Muscle layer of colon (tissue), 2 donors: ENCODE measurements around the gene ACSF2.

ENCODE experiments used
- H3K27ac ChIP-seq: one replicate; pipeline ENCODE4 v1.7.0; 2013; ENCODE audit warnings: low read depth, mild to moderate bottlenecking, low read length, moderate library complexity
- H3K27me3 ChIP-seq, 2 donors: one replicate each; pipeline ENCODE4 v1.7.0; 2013; ENCODE audit warnings: low read length in 2 of 2, mild to moderate bottlenecking in 2 of 2; ENCODE audit not compliant: insufficient read depth in 2 of 2, control insufficient read depth in 1 of 2
- H3K36me3 ChIP-seq: one replicate; pipeline ENCODE4 v1.7.0; 2013; ENCODE audit warnings: mild to moderate bottlenecking, low read length; ENCODE audit not compliant: insufficient read depth
- H3K4me1 ChIP-seq: one replicate; pipeline ENCODE4 v1.7.0; 2013; ENCODE audit warnings: mild to moderate bottlenecking, low read length; ENCODE audit not compliant: insufficient read depth
- H3K4me3 ChIP-seq, 2 donors: one replicate each; pipeline ENCODE4 v1.7.0; 2013; ENCODE audit warnings: low read length in 2 of 2, low read depth in 1 of 2, mild to moderate bottlenecking in 1 of 2, moderate library complexity in 1 of 2
- H3K9ac ChIP-seq: one replicate; pipeline ENCODE4 v1.7.0; 2013; ENCODE audit warnings: low read length
- H3K9me3 ChIP-seq: one replicate; pipeline ENCODE4 v1.7.0; 2013; ENCODE audit warnings: mild to moderate bottlenecking, low read length
- donor health status: abdominal sarcoma.
- donor health status: Adenocarcinoma of cecum.

Gene ACSF2, protein sequence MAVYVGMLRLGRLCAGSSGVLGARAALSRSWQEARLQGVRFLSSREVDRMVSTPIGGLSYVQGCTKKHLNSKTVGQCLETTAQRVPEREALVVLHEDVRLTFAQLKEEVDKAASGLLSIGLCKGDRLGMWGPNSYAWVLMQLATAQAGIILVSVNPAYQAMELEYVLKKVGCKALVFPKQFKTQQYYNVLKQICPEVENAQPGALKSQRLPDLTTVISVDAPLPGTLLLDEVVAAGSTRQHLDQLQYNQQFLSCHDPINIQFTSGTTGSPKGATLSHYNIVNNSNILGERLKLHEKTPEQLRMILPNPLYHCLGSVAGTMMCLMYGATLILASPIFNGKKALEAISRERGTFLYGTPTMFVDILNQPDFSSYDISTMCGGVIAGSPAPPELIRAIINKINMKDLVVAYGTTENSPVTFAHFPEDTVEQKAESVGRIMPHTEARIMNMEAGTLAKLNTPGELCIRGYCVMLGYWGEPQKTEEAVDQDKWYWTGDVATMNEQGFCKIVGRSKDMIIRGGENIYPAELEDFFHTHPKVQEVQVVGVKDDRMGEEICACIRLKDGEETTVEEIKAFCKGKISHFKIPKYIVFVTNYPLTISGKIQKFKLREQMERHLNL

DNA sequence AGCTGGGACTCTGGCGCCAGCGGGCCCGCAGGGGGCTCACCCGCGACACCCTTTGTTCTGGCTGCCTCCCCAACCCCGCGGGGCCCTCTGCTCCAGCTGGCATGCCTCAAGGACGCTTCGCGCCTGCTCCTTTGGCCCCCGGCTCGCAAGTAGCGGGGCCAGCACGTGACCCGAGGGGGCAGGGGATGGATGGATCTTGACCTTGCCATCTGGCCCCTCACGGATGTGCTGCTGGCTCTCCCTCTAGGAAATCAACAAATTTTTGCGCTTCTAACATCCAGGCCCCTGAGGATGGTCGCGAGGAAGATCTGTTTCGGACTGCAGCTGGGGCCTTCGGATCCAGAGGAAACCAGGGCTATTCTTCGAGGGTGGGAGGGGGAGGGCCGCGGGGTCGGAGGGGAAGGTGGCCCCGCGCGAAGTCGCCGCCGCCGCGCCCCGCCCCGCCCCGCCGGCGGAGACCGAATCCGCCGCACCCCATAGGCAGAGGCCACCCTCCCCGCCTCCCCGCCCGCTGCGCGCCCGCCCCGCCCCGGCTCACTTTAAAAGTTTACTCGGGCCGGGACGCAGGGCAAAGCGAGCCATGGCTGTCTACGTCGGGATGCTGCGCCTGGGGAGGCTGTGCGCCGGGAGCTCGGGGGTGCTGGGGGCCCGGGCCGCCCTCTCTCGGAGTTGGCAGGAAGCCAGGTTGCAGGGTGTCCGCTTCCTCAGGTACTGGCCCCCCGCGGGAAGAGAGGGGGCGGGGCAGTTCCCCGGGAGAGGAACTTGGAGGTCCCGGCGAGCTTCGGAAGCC is at the start of gene ACSF2:
Gene ACSF2 (plus strand): TSS at position 537 of the 790 bp plus-strand sequence. CDS start 44 bp downstream, at position 581.
- H3K27ac ChIP-seq = peak within 1 kb of the TSS; percentile 73
- peaks cover 27% of the 10 kb centered on the region for H3K4me1 ChIP-seq

DNA sequence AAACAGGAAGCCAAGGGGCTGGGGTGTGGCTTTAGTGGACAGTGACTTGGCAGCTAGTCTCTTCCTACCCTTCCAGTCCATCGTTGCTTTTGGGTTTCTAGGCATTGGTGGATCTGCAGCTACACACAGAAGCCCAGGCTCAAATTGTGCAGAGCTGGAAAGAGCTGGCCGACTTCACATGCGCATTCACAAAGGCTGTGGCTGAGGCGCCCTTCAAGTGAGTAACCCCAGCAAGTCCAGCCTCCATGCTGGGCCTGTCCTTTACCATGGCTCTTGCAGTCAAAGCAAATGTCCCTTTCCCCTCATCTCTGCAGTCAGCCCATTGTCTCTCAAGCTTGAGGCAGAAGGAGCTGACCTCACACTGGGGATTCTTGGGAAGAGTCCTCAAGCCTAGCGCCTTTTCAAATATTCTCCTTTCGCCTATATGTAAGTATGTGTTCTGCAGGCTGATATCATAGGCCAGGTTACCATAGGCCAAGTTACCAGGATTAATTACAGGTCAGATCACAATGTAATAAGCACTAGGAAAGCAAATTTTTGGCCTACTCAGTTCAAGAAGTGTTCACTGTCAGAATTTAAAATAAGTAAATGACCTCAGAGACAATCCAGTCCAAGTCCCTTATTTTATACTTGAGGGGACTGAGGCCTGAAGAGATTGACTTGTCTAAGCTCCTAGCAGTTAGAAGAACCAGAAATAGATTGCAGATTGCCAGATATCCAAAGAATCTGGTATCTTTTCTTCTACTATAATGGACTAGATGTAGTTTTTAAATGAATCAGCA is 46.5 kb upstream of the ACSF2 start:
- H3K36me3 ChIP-seq = peaks cover 37% of the 10 kb centered on the region

More for the DNA sequence above, at the start of gene ACSF2:
- Histone ChIP-seq H3K9ac (no peak within 1 kb of the TSS), H3K27me3 (no peaks in the 10 kb centered on the region), H3K36me3 (no peaks in the 10 kb centered on the region), H3K9me3 (no peaks in the 10 kb centered on the region), H3K4me3 (peak within 1 kb of the TSS; percentile 57 to 64)

DNA sequence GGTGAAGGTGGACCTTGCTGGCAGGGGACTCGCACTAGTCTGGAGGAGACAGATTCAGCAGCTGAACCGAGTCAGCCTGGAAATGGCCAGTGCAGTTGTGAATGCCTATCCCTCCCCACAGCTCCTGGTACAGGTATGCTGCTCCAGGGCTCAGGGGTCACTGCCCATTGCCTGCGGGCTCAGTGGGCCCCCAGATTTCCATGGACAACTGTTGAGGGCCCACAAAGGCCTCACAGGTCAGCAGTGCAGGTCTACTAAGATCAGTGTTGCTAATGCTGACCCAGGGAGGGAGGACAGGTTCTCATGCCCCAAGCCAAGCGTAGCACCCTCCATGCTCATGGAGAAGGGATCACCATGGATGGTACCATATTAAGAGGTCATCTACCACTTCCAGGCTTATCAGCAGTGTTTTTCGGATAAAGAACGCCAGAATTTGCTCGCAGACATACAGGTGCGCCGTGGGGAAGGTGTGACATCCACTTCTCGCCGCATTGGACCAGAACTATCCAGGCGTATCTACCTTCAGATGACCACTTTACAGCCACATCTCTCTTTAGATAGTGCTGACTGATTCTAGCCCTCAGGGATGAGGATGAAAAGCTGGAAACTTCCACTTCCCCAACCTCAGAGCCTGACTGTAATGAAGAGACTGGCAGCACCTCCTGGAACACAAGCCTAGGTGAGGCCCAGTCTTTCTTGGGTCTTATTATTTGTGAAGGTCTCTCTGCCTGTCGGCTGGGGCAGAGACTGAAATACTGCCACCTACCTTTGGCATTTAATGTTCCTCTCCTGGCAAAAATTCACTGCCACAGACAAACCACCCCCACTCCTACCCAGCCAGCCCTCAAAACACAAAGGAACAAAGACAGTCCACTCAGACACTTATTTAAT is 45.4 kb upstream of the ACSF2 start:
- no peaks in the 10 kb centered on the region for H3K27me3 ChIP-seq
- H3K9me3 ChIP-seq = no peaks in the 10 kb centered on the region
- H3K4me1 ChIP-seq = no peaks in the 10 kb centered on the region
- H3K36me3 ChIP-seq = peaks cover 48% of the 10 kb centered on the region
- H3K4me3 ChIP-seq = no peak overlapping the region
- no peak overlapping the region for H3K27ac ChIP-seq
- H3K9ac ChIP-seq = no peak overlapping the region

More for the DNA sequence above, 46.5 kb upstream of the ACSF2 start:
- no peak overlapping the region for H3K9ac ChIP-seq
- H3K9me3 ChIP-seq = no peaks in the 10 kb centered on the region
- no peak overlapping the region for H3K27ac ChIP-seq
- H3K4me3 ChIP-seq = no peak overlapping the region
- H3K4me1 ChIP-seq = no peaks in the 10 kb centered on the region
- H3K27me3 ChIP-seq = no peaks in the 10 kb centered on the region

DNA sequence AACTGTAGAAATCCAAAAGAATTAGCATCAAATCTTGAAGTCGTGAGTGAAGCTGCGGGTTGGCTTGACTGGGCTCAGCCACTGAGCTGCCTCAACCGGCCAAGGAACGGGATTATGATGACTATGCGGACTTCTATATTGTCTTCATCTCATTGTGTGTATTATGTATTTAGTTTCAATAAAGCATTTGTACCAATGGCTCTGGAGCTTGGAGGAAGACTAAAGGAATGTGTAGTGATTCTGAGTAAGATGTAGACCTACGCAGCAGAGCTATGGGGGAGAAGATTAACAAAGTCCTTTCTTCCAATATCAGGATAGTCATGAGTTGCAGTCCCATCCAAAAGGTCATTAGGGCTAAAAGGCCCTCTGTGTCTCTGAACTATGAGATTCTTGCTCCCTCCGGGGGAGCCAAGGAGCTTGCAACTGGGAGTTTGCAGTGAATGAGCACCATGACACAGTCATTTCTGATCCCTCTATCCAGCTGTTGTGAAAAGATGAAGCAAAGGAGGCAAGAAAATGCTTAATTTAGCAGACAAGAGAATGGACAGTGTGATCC is 44.7 kb upstream of the ACSF2 start:
- H3K4me1 ChIP-seq = no peaks in the 10 kb centered on the region
- no peak overlapping the region for H3K4me3 ChIP-seq
- H3K36me3 ChIP-seq = peaks cover 55% of the 10 kb centered on the region
- no peak overlapping the region for H3K9ac ChIP-seq
- H3K27me3 ChIP-seq = no peaks in the 10 kb centered on the region
- H3K27ac ChIP-seq = no peak overlapping the region
- no peaks in the 10 kb centered on the region for H3K9me3 ChIP-seq

DNA sequence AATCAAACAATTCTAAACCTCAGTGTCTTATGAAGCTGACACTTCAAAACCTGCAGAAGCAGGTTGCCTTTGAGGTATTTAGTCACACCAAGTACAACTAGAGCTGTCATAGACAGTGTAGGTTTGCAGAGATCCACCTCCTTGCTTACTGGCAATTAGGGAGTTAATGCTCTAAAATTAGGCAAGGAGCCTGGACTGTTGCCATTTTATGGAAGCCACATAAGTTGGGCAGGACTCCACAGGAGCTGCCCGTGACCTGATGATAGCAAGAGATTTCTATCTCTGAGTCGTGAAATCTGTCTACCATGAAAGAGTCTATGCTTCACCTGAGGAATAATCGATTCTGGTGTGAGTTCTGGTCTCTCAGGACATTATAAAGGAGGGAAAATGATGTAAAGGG is 44.1 kb upstream of the ACSF2 start:
- Histone ChIP-seq H3K27me3 (no peaks in the 10 kb centered on the region), H3K9ac (no peak overlapping the region), H3K27ac (no peak overlapping the region), H3K36me3 (peaks cover 61% of the 10 kb centered on the region), H3K9me3 (no peaks in the 10 kb centered on the region), H3K4me1 (no peaks in the 10 kb centered on the region), H3K4me3 (no peak overlapping the region)

DNA sequence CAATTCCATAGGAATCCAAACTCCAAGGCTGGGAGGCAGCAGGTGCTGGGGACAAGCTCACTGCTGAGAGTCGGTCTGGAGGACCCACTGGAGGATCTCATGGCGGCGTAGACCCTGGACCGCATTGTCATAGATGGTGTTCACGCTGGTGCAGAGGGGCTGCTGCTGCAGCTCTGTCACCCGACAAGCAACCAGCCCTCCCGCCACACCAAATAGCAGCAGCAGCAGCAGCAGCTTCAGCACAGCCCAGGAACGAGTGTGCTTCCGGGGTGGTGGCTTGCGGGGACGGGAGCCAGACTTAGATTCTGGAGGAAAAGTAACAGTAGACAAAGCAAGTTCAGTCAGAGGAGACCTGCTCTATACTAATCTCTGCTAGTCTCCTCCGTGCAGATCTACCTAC is 43.1 kb upstream of the ACSF2 start:
- H3K4me1 ChIP-seq = no peaks in the 10 kb centered on the region
- no peaks in the 10 kb centered on the region for H3K9me3 ChIP-seq
- H3K27me3 ChIP-seq = no peaks in the 10 kb centered on the region
- no peak overlapping the region for H3K4me3 ChIP-seq
- no peak overlapping the region for H3K9ac ChIP-seq
- peaks cover 71% of the 10 kb centered on the region for H3K36me3 ChIP-seq
- H3K27ac ChIP-seq = no peak overlapping the region

DNA sequence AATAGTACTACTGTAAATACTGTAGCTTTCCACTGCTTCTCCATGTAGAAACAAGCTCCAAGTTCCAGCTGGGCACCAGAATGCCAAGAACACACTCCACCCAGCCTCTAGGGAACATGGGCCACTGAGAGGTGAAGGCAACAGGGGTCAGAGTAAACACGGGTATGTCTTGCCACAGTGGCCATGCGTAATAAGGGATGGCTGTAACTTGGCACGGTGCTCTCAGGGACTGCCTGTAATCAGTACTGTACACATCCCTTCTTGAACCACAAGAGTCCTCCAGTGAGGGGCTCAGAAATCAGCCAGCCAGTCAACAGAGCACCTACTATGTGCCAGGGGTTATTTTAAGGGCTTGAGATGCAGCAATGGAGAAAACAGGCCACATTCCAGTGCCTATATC is 39.5 kb upstream of the ACSF2 start:
- H3K4me3 ChIP-seq = no peak overlapping the region
- no peaks in the 10 kb centered on the region for H3K27me3 ChIP-seq
- peaks cover 92% of the 10 kb centered on the region for H3K36me3 ChIP-seq
- H3K9ac ChIP-seq = no peak overlapping the region
- H3K9me3 ChIP-seq = no peaks in the 10 kb centered on the region
- H3K27ac ChIP-seq = no peak overlapping the region
- no peaks in the 10 kb centered on the region for H3K4me1 ChIP-seq

DNA sequence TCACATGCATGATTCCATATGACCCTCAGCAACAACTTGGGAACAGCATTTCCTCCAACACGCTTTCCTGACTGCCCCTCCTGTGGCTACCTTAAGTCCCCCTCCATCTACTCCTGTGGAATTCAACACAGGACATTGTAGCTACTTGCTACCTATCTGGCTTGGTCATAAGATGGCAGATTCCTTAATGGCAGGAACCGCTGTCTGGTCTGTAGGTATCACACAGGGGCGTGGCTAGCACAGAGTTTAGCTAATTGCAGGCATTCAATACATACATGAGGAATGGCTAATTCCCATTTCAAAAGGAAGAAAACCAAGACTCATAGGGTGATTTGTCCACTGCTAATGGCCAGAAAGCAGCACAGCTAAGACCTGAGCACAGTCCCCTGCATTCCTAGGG is 37.3 kb upstream of the ACSF2 start:
- Histone ChIP-seq H3K27ac (no peak overlapping the region), H3K9me3 (no peaks in the 10 kb centered on the region), H3K4me3 (no peak overlapping the region), H3K4me1 (no peaks in the 10 kb centered on the region), H3K36me3 (peaks cover 92% of the 10 kb centered on the region), H3K27me3 (no peaks in the 10 kb centered on the region), H3K9ac (no peak overlapping the region)

DNA sequence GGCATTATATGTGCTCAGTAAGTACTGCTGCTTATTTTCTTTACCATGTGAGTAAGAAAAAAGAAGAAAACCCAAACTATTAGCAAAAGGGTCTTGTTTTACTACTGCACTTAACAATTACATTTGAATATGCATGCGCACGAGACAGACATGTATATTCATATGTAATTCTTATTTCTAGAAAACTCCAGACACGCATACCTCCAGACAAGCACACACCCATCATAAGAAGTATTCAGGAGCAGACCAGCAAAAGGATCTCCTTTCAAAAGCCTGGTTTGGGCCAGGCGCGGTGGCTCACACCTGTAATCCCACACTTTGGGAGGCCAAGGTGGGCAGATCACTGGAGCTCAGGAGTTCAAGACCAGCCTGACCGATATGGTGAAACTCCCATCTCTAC is 36.5 kb upstream of the ACSF2 start:
- Histone ChIP-seq H3K4me3 (no peak overlapping the region), H3K36me3 (peaks cover 92% of the 10 kb centered on the region), H3K27ac (no peak overlapping the region), H3K27me3 (no peaks in the 10 kb centered on the region), H3K4me1 (no peaks in the 10 kb centered on the region), H3K9me3 (no peaks in the 10 kb centered on the region), H3K9ac (no peak overlapping the region)

DNA sequence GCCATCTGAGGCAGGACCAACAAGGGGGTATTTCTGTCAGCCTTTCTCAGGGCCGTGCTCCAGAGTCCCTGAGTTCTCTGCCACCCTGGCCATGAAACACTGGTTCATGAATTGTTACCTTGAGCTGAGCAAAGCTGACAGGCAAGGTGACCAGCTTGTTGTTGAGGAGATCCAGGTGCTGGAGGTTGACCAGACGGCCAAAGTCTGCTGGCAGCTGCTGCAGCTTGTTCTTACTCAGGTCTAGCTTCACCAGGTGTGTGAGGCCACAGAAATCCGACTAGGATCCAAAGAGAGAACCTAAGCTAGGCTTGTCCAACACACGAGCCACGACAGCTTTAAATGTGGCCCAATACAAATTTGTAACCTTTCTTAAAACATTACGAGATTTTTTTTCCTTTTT is 33.4 kb upstream of the ACSF2 start:
- Histone ChIP-seq H3K9ac (no peak overlapping the region), H3K27ac (no peak overlapping the region), H3K27me3 (no peaks in the 10 kb centered on the region), H3K4me1 (peaks cover 15% of the 10 kb centered on the region), H3K36me3 (peaks cover 64% of the 10 kb centered on the region), H3K9me3 (no peaks in the 10 kb centered on the region), H3K4me3 (no peak overlapping the region)
